HEK293 (cell line): ENCODE data around the gene PFN1.

Experiments used
- KLF16 ChIP-seq: fragments of 450-650 bp; formaldehyde crosslinking; IDR thresholded peaks from 2 replicates; pipeline ENCODE4 v1.5.1; 2017; ENCODE audit warnings: missing biosample characterization, missing genetic modification characterization
- KLF7 ChIP-seq: fragments of 450-650 bp; formaldehyde crosslinking; IDR thresholded peaks from 2 replicates; pipeline ENCODE4 v1.5.1; 2016; ENCODE audit warnings: missing biosample characterization, missing genetic modification characterization, borderline replicate concordance
- MYNN ChIP-seq: fragments of 450-650 bp; formaldehyde crosslinking; IDR thresholded peaks from 2 replicates; pipeline ENCODE4 v1.5.1; 2016; ENCODE audit warnings: missing biosample characterization, missing genetic modification characterization, borderline replicate concordance
- SP3 ChIP-seq: fragments of 450-650 bp; formaldehyde crosslinking; IDR thresholded peaks from 2 replicates; pipeline ENCODE4 v1.5.1; 2016; ENCODE audit warnings: missing biosample characterization, missing genetic modification characterization
- ZFHX2 ChIP-seq: fragments of 450-650 bp; formaldehyde crosslinking; conservative IDR thresholded peaks from 2 replicates; pipeline ENCODE4 v1.5.1; 2016; ENCODE audit warnings: missing biosample characterization, missing genetic modification characterization
- ZFP69B ChIP-seq: fragments of 450-650 bp; formaldehyde crosslinking; IDR thresholded peaks from 2 replicates; pipeline ENCODE4 v1.5.1; 2016; ENCODE audit warnings: missing biosample characterization, missing genetic modification characterization
- ZNF626 ChIP-seq: fragments of 450-650 bp; sonication (Bioruptor Pico); formaldehyde crosslinking; IDR thresholded peaks from 2 replicates; pipeline ENCODE4 v1.5.1; 2018; ENCODE audit warnings: missing biosample characterization, missing genetic modification characterization, inconsistent platforms
- ZNF629 ChIP-seq: fragments of 450-650 bp; formaldehyde crosslinking; IDR thresholded peaks from 2 replicates; pipeline ENCODE4 v1.5.1; 2017; ENCODE audit warnings: missing biosample characterization, missing genetic modification characterization
- ZNF654 ChIP-seq: fragments of 450-650 bp; formaldehyde crosslinking; IDR thresholded peaks from 2 replicates; pipeline ENCODE4 v1.5.1; 2016; ENCODE audit warnings: low read depth, missing biosample characterization, missing genetic modification characterization
- ZNF785 ChIP-seq: fragments of 450-650 bp; formaldehyde crosslinking; IDR thresholded peaks from 2 replicates; pipeline ENCODE4 v1.5.1; 2016; ENCODE audit warnings: missing biosample characterization, missing genetic modification characterization
- ZNF843 ChIP-seq: fragments of 450-650 bp; formaldehyde crosslinking; IDR thresholded peaks from 2 replicates; pipeline ENCODE4 v1.5.1; 2016; ENCODE audit warnings: missing biosample characterization, missing genetic modification characterization
- TF ChIP-seq, protein P1 (sequence below): fragments of 450-650 bp; formaldehyde crosslinking; IDR thresholded peaks from 2 replicates; pipeline ENCODE4 v1.5.1; 2016; ENCODE audit warnings: missing biosample characterization, missing genetic modification characterization
- TF ChIP-seq, protein P2 (sequence below): fragments of 450-650 bp; formaldehyde crosslinking; conservative IDR thresholded peaks from 2 replicates; pipeline ENCODE4 v1.5.1; 2016; ENCODE audit warnings: low read depth, missing biosample characterization, missing genetic modification characterization
- TF ChIP-seq, protein P3 (sequence below): fragments of 450-650 bp; formaldehyde crosslinking; IDR thresholded peaks from 2 replicates; pipeline ENCODE4 v1.5.1; 2016; ENCODE audit warnings: missing biosample characterization, missing genetic modification characterization
- TF ChIP-seq, protein P4 (sequence below): fragments of 450-650 bp; formaldehyde crosslinking; IDR thresholded peaks from 2 replicates; pipeline ENCODE4 v1.5.1; 2016; ENCODE audit warnings: missing biosample characterization, missing genetic modification characterization, low read depth
- TF ChIP-seq, protein P5 (sequence below): fragments of 450-650 bp; formaldehyde crosslinking; optimal IDR thresholded peaks from 2 replicates; pipeline ENCODE3; 2016; ENCODE audit warnings: missing biosample characterization, mild to moderate bottlenecking, missing genetic modification characterization
- TF ChIP-seq, protein P6 (sequence below): fragments of 450-650 bp; formaldehyde crosslinking; IDR thresholded peaks from 2 replicates; pipeline ENCODE4 v1.5.1; 2016; ENCODE audit warnings: missing biosample characterization, missing genetic modification characterization
- TF ChIP-seq, protein P7 (sequence below): fragments of 450-650 bp; formaldehyde crosslinking; IDR thresholded peaks from 2 replicates; pipeline ENCODE4 v1.5.1; 2017; ENCODE audit warnings: missing biosample characterization, mild to moderate bottlenecking, missing genetic modification characterization, moderate library complexity
- TF ChIP-seq, protein P8 (sequence below): fragments of 450-650 bp; formaldehyde crosslinking; IDR thresholded peaks from 2 replicates; pipeline ENCODE4 v1.5.1; 2016; ENCODE audit warnings: missing biosample characterization, missing genetic modification characterization, borderline replicate concordance

PFN1 gene

DNA sequence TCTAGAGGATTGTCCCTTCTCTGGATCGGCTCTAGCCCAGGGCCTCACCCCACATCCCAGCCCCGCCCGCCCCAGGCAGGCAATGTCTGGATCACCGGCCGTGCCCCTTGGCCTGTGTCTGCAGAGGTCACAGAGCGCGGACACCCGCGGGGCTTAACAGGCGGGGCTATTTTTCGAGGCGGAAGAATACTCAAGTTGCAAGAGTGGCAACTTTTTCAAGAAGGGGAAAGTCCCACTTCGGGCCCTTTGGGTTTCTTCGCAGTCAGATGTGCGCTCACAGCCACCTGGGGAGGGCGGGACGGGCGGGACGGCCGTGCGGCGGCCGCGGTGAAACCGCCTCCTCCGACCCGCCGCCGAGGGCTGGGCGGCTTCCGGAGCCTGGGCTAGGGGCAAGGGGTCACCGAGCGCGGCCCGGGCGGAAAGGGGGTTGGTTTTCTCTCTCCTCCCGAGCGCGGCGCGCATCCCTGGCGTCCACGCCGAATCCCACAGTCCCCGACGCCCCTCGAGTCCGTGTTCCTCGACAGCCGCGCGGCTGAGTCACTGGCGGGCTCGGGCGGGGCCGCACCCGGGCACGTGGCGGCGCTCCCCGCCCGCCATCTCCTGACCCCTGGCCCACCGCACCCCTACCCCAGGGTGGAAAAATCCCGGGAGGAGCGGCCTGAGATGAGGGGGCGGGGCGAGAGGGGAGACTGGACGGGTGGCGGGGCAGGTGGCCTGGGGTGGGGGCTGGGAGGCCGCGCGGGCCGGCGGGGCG lies 1.2 kb upstream of the PFN1 start (continued):
- TF ChIP-seq ZNF626 (tag by site-specific recombination) (no peak), ZNF629 (0 out of 2 replicates have a peak, but pooled peaks have one; percentile 5), KLF16 (peak; percentile 63; the same call in 1 of the 2 replicates), ZNF654 (no peak), SP3 (tag by site-specific recombination) (peak; percentile 68; the same call in 1 of the 2 replicates), ZFHX2 (tag by site-specific recombination) (peak; percentile 48), ZNF785 (tag by site-specific recombination) (peak; percentile 90; the same call in 1 of the 2 replicates), KLF7 (tag by site-specific recombination) (peak; percentile 97; the same call in 1 of the 2 replicates), ZFP69B (tag by site-specific recombination) (peak; percentile 53; the same call in 1 of the 2 replicates), MYNN (no peak), ZNF843 (0 out of 2 replicates have a peak, but pooled peaks have one; percentile 12)
- TF ChIP-seq, protein P1, sequence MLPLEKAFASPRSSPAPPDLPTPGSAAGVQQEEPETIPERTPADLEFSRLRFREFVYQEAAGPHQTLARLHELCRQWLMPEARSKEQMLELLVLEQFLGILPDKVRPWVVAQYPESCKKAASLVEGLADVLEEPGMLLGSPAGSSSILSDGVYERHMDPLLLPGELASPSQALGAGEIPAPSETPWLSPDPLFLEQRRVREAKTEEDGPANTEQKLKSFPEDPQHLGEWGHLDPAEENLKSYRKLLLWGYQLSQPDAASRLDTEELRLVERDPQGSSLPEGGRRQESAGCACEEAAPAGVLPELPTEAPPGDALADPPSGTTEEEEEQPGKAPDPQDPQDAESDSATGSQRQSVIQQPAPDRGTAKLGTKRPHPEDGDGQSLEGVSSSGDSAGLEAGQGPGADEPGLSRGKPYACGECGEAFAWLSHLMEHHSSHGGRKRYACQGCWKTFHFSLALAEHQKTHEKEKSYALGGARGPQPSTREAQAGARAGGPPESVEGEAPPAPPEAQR = peak; percentile 39; the same call in 1 of the 2 replicates
- TF ChIP-seq, protein P2, sequence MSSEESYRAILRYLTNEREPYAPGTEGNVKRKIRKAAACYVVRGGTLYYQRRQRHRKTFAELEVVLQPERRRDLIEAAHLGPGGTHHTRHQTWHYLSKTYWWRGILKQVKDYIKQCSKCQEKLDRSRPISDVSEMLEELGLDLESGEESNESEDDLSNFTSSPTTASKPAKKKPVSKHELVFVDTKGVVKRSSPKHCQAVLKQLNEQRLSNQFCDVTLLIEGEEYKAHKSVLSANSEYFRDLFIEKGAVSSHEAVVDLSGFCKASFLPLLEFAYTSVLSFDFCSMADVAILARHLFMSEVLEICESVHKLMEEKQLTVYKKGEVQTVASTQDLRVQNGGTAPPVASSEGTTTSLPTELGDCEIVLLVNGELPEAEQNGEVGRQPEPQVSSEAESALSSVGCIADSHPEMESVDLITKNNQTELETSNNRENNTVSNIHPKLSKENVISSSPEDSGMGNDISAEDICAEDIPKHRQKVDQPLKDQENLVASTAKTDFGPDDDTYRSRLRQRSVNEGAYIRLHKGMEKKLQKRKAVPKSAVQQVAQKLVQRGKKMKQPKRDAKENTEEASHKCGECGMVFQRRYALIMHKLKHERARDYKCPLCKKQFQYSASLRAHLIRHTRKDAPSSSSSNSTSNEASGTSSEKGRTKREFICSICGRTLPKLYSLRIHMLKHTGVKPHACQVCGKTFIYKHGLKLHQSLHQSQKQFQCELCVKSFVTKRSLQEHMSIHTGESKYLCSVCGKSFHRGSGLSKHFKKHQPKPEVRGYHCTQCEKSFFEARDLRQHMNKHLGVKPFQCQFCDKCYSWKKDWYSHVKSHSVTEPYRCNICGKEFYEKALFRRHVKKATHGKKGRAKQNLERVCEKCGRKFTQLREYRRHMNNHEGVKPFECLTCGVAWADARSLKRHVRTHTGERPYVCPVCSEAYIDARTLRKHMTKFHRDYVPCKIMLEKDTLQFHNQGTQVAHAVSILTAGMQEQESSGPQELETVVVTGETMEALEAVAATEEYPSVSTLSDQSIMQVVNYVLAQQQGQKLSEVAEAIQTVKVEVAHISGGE (tag by site-specific recombination) = 0 out of 2 replicates have a peak, but pooled peaks have one; percentile 32
- TF ChIP-seq, protein P3, sequence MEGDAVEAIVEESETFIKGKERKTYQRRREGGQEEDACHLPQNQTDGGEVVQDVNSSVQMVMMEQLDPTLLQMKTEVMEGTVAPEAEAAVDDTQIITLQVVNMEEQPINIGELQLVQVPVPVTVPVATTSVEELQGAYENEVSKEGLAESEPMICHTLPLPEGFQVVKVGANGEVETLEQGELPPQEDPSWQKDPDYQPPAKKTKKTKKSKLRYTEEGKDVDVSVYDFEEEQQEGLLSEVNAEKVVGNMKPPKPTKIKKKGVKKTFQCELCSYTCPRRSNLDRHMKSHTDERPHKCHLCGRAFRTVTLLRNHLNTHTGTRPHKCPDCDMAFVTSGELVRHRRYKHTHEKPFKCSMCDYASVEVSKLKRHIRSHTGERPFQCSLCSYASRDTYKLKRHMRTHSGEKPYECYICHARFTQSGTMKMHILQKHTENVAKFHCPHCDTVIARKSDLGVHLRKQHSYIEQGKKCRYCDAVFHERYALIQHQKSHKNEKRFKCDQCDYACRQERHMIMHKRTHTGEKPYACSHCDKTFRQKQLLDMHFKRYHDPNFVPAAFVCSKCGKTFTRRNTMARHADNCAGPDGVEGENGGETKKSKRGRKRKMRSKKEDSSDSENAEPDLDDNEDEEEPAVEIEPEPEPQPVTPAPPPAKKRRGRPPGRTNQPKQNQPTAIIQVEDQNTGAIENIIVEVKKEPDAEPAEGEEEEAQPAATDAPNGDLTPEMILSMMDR (tag by site-specific recombination) = no peak; the same call in 1 of the 2 replicates
- TF ChIP-seq, protein P4, sequence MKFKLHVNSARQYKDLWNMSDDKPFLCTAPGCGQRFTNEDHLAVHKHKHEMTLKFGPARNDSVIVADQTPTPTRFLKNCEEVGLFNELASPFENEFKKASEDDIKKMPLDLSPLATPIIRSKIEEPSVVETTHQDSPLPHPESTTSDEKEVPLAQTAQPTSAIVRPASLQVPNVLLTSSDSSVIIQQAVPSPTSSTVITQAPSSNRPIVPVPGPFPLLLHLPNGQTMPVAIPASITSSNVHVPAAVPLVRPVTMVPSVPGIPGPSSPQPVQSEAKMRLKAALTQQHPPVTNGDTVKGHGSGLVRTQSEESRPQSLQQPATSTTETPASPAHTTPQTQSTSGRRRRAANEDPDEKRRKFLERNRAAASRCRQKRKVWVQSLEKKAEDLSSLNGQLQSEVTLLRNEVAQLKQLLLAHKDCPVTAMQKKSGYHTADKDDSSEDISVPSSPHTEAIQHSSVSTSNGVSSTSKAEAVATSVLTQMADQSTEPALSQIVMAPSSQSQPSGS = no peak
- TF ChIP-seq, protein P5, sequence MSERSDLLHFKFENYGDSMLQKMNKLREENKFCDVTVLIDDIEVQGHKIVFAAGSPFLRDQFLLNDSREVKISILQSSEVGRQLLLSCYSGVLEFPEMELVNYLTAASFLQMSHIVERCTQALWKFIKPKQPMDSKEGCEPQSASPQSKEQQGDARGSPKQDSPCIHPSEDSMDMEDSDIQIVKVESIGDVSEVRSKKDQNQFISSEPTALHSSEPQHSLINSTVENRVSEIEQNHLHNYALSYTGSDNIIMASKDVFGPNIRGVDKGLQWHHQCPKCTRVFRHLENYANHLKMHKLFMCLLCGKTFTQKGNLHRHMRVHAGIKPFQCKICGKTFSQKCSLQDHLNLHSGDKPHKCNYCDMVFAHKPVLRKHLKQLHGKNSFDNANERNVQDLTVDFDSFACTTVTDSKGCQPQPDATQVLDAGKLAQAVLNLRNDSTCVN (tag by site-specific recombination) = peak; percentile 96
- TF ChIP-seq, protein P6, sequence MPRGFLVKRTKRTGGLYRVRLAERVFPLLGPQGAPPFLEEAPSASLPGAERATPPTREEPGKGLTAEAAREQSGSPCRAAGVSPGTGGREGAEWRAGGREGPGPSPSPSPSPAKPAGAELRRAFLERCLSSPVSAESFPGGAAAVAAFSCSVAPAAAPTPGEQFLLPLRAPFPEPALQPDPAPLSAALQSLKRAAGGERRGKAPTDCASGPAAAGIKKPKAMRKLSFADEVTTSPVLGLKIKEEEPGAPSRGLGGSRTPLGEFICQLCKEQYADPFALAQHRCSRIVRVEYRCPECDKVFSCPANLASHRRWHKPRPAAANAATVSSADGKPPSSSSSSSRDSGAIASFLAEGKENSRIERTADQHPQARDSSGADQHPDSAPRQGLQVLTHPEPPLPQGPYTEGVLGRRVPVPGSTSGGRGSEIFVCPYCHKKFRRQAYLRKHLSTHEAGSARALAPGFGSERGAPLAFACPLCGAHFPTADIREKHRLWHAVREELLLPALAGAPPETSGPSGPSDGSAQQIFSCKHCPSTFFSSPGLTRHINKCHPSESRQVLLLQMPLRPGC = peak; percentile 45; the same call in 1 of the 2 replicates
- TF ChIP-seq, protein P7, sequence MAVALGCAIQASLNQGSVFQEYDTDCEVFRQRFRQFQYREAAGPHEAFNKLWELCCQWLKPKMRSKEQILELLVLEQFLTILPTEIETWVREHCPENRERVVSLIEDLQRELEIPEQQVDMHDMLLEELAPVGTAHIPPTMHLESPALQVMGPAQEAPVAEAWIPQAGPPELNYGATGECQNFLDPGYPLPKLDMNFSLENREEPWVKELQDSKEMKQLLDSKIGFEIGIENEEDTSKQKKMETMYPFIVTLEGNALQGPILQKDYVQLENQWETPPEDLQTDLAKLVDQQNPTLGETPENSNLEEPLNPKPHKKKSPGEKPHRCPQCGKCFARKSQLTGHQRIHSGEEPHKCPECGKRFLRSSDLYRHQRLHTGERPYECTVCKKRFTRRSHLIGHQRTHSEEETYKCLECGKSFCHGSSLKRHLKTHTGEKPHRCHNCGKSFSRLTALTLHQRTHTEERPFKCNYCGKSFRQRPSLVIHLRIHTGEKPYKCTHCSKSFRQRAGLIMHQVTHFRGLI (tag by site-specific recombination) = peak; percentile 33; the same call in 1 of the 2 replicates
- TF ChIP-seq, protein P8, sequence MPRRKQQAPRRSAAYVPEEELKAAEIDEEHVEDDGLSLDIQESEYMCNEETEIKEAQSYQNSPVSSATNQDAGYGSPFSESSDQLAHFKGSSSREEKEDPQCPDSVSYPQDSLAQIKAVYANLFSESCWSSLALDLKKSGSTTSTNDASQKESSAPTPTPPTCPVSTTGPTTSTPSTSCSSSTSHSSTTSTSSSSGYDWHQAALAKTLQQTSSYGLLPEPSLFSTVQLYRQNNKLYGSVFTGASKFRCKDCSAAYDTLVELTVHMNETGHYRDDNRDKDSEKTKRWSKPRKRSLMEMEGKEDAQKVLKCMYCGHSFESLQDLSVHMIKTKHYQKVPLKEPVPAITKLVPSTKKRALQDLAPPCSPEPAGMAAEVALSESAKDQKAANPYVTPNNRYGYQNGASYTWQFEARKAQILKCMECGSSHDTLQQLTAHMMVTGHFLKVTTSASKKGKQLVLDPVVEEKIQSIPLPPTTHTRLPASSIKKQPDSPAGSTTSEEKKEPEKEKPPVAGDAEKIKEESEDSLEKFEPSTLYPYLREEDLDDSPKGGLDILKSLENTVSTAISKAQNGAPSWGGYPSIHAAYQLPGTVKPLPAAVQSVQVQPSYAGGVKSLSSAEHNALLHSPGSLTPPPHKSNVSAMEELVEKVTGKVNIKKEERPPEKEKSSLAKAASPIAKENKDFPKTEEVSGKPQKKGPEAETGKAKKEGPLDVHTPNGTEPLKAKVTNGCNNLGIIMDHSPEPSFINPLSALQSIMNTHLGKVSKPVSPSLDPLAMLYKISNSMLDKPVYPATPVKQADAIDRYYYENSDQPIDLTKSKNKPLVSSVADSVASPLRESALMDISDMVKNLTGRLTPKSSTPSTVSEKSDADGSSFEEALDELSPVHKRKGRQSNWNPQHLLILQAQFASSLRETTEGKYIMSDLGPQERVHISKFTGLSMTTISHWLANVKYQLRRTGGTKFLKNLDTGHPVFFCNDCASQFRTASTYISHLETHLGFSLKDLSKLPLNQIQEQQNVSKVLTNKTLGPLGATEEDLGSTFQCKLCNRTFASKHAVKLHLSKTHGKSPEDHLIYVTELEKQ (tag by site-specific recombination) = peak; percentile 55; the same call in 1 of the 2 replicates
